Measurements from ENCODE around the gene NANS. TPM values are rescaled to one million over a fixed set of nuclear protein-coding genes. Genes with fewer than 3 reads are reported as not detected.

NANS gene
- total RNA-seq, 1 donor from 2014 or later: 43.9 TPM

DNA sequence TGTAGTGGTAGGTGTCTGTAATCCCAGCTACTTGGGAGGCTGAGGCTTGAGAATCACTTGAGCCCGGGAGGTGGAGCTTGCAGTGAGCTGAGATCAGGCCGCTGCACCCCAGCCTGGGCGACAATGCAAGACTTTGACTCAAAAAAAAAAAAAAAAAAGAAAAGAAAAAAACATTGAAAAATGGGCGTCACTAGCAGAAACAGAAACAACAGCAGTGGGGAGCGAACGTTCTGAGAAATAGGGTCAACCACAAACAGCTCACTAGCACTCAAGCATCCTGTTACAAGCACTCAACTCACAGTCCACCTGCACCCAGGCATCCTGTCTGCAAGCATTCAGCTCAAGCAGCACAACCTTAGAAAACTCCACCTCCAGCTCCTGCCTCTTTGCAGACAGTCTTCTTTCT is 45.3 kb downstream of the NANS start:
- DNase-seq (ENCODE audit: extremely low spot score, unreplicated experiment): no peak

GRCh38 chr9:98104445-98104881 is 47.9 kb downstream of the NANS start:
- no peaks in the 10 kb centered on the region for H3K4me1 Mint-ChIP-seq (ENCODE audit: unreplicated experiment)
- no peak for TF ChIP-seq CTCF (IDR thresholded peaks at IDR 0.05)
- DNase-seq (ENCODE audit: extremely low spot score, unreplicated experiment): no peak
- no peak overlapping the region for H3K27ac Mint-ChIP-seq (ENCODE audit: unreplicated experiment)
- H3K9me3 Mint-ChIP-seq (ENCODE audit: unreplicated experiment): no peaks in the 10 kb centered on the region
- no peaks in the 10 kb centered on the region for H3K36me3 Mint-ChIP-seq (ENCODE audit: unreplicated experiment)
- H3K27me3 Mint-ChIP-seq (ENCODE audit: unreplicated experiment): no peaks in the 10 kb centered on the region
- no peak overlapping the region for H3K4me3 Mint-ChIP-seq (ENCODE audit: unreplicated experiment)

More for the DNA sequence above, 45.3 kb downstream of the NANS start:
- H3K9me3 Mint-ChIP-seq (ENCODE audit: unreplicated experiment): no peaks in the 10 kb centered on the region
- H3K27me3 Mint-ChIP-seq (ENCODE audit: unreplicated experiment): no peaks in the 10 kb centered on the region
- TF ChIP-seq CTCF (IDR thresholded peaks at IDR 0.05): no peak
- H3K27ac Mint-ChIP-seq (ENCODE audit: unreplicated experiment): no peak overlapping the region
- H3K36me3 Mint-ChIP-seq (ENCODE audit: unreplicated experiment): no peaks in the 10 kb centered on the region
- H3K4me3 Mint-ChIP-seq (ENCODE audit: unreplicated experiment): no peak overlapping the region
- no peaks in the 10 kb centered on the region for H3K4me1 Mint-ChIP-seq (ENCODE audit: unreplicated experiment)

GRCh38 chr9:98105006-98105405 is 48.5 kb downstream of the NANS start:
- no peak overlapping the region for H3K27ac Mint-ChIP-seq (ENCODE audit: unreplicated experiment)
- no peaks in the 10 kb centered on the region for H3K27me3 Mint-ChIP-seq (ENCODE audit: unreplicated experiment)

DNA sequence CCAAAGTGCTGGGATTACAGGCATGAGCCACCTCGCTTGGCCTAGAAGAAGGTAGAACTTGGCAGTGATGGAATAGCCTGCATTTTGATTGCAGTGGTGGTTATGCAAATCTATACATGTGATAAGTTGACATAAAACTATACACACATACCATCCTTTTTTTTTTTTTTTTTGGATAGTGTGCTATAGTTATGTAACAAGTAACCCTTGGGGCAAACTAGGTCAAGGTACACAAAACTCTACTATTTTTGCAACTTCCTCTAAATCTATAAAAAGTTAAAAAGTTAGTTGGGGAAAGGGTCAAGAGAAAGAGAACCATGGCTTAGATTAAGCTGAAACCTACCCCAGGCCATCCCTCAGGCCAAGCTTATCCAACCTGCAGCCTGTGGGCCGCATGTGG is 51.4 kb downstream of the NANS start:
- H3K27ac Mint-ChIP-seq (ENCODE audit: unreplicated experiment): no peak overlapping the region
- no peak overlapping the region for H3K4me3 Mint-ChIP-seq (ENCODE audit: unreplicated experiment)
- H3K4me1 Mint-ChIP-seq (ENCODE audit: unreplicated experiment): no peaks in the 10 kb centered on the region
- no peaks in the 10 kb centered on the region for H3K36me3 Mint-ChIP-seq (ENCODE audit: unreplicated experiment)
- H3K9me3 Mint-ChIP-seq (ENCODE audit: unreplicated experiment): no peaks in the 10 kb centered on the region
- no peaks in the 10 kb centered on the region for H3K27me3 Mint-ChIP-seq (ENCODE audit: unreplicated experiment)
- no peak for TF ChIP-seq CTCF (IDR thresholded peaks at IDR 0.05)
- DNase-seq (ENCODE audit: extremely low spot score, unreplicated experiment): no peak

More at GRCh38 chr9:98105006-98105405, 48.5 kb downstream of the NANS start:
- H3K9me3 Mint-ChIP-seq (ENCODE audit: unreplicated experiment): no peaks in the 10 kb centered on the region
- DNase-seq (ENCODE audit: extremely low spot score, unreplicated experiment): no peak
- H3K4me1 Mint-ChIP-seq (ENCODE audit: unreplicated experiment): no peaks in the 10 kb centered on the region
- H3K4me3 Mint-ChIP-seq (ENCODE audit: unreplicated experiment): no peak overlapping the region
- no peak for TF ChIP-seq CTCF (IDR thresholded peaks at IDR 0.05)
- no peaks in the 10 kb centered on the region for H3K36me3 Mint-ChIP-seq (ENCODE audit: unreplicated experiment)

- Mint-ChIP-seq H3K27ac (ENCODE audit: unreplicated experiment) (no peak overlapping the region), H3K36me3 (ENCODE audit: unreplicated experiment) (no peaks in the 10 kb centered on the region), H3K4me1 (ENCODE audit: unreplicated experiment) (no peaks in the 10 kb centered on the region), H3K27me3 (ENCODE audit: unreplicated experiment) (no peaks in the 10 kb centered on the region), H3K9me3 (ENCODE audit: unreplicated experiment) (no peaks in the 10 kb centered on the region), H3K4me3 (ENCODE audit: unreplicated experiment) (no peak overlapping the region)
- no peak for TF ChIP-seq CTCF (IDR thresholded peaks at IDR 0.05)
- no peak for DNase-seq (ENCODE audit: extremely low spot score, unreplicated experiment)
Observed at GRCh38 chr9:98108531-98109031, 52.0 kb downstream of the NANS start.

Data from osteocyte (in vitro differentiated cells).